ENCODE results near the gene ETV3. TPM values are rescaled to one million over a fixed set of nuclear protein-coding genes. Genes with fewer than 3 reads are reported as not detected.

The ETV3 gene
- total RNA-seq, 1 donor from 2014 or later: 14.6 TPM

DNA sequence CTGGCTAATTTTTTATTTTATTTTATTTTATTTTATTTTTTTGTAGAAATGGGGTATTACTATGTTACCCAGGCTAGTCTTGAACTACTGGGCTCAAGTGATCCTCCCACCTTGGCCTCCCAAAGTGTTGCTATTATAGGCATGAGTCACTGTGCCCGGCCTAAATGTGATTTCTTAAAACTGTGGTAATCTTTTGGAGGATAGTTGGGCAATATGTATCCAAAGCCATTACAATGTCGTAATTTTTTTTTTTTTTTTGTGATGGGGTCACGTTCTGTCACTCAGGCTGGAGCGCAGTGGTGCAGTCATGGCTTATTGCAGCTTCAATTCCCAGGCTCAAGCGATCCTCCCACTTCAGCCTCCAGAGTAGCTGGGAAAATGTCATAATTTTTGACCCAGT lies 52.8 kb downstream of the ETV3 start:
- H3K27me3 ChIP-seq (ENCODE audit: low read depth): no peaks in the 10 kb centered on the region
- TF ChIP-seq, protein P1, sequence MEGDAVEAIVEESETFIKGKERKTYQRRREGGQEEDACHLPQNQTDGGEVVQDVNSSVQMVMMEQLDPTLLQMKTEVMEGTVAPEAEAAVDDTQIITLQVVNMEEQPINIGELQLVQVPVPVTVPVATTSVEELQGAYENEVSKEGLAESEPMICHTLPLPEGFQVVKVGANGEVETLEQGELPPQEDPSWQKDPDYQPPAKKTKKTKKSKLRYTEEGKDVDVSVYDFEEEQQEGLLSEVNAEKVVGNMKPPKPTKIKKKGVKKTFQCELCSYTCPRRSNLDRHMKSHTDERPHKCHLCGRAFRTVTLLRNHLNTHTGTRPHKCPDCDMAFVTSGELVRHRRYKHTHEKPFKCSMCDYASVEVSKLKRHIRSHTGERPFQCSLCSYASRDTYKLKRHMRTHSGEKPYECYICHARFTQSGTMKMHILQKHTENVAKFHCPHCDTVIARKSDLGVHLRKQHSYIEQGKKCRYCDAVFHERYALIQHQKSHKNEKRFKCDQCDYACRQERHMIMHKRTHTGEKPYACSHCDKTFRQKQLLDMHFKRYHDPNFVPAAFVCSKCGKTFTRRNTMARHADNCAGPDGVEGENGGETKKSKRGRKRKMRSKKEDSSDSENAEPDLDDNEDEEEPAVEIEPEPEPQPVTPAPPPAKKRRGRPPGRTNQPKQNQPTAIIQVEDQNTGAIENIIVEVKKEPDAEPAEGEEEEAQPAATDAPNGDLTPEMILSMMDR (IDR thresholded peaks at IDR 0.05; ENCODE audit: borderline replicate concordance): no peak
- no peak overlapping the region for H3K4me3 ChIP-seq
- DNase-seq: no peak
- peaks cover 3% of the 10 kb centered on the region for H3K4me1 ChIP-seq
- no peaks in the 10 kb centered on the region for H3K9me3 ChIP-seq (replicated peaks)
- H3K27ac ChIP-seq (replicated peaks): no peak overlapping the region
- no peaks in the 10 kb centered on the region for H3K36me3 ChIP-seq
- intact Hi-C loops (cut with micrococcal nuclease): no loop called here

DNA sequence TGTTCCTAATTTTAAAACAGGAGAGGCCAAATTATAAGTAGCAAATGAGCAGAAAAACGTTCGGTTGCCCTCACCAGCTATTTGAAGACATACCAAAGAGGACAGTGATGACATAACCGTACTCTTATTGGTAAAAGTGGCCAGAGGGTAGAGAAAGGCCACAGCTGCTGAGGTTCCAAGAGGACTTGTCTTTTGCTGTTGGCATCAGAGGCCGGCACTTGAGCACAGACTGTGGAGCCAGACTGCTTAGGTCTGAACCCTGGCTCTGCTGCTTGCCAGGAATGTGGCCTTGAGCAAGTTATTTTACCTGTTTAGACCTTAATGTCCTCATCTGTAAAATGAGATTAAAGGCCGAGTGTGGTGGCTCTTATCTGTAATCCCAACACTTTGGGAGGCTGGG lies 53.5 kb downstream of the ETV3 start:
- no peak for DNase-seq

DNA sequence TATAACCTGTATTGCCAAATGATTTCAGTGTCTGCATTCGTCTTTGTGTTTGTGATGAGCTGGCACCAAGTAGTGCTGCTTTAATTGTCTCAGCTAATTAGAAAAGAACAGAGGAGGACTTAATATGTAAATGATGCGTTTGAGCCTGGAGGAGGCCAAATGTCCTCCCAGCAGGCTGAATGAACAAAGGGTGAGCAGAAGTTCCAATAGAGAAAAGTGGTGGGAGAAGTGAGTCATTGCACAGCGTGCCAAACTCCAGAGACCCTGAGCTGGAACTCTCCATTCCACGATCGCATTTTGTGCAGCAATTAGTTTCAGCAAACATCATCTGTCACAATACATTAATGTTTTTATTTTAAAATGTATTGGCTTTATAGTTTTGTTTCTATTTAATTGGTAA lies 56.5 kb downstream of the ETV3 start:
- no peak overlapping the region for H3K4me3 ChIP-seq
- no peak for DNase-seq
- H3K9me3 ChIP-seq (replicated peaks): no peaks in the 10 kb centered on the region
- TF ChIP-seq, protein P1 (IDR thresholded peaks at IDR 0.05; ENCODE audit: borderline replicate concordance): no peak
- H3K36me3 ChIP-seq: no peaks in the 10 kb centered on the region
- no peak overlapping the region for H3K27ac ChIP-seq (replicated peaks)
- no peaks in the 10 kb centered on the region for H3K4me1 ChIP-seq
- intact Hi-C loops (cut with micrococcal nuclease): no loop called here
- peaks cover 11% of the 10 kb centered on the region for H3K27me3 ChIP-seq (ENCODE audit: low read depth)

More for the DNA sequence above, 53.5 kb downstream of the ETV3 start:
- H3K36me3 ChIP-seq: no peaks in the 10 kb centered on the region
- no peak overlapping the region for H3K4me3 ChIP-seq
- H3K27me3 ChIP-seq (ENCODE audit: low read depth): peaks cover 5% of the 10 kb centered on the region
- intact Hi-C loops (cut with micrococcal nuclease): no loop called here
- H3K9me3 ChIP-seq (replicated peaks): no peaks in the 10 kb centered on the region
- no peak overlapping the region for H3K27ac ChIP-seq (replicated peaks)
- TF ChIP-seq, protein P1 (IDR thresholded peaks at IDR 0.05; ENCODE audit: borderline replicate concordance): no peak
- no peaks in the 10 kb centered on the region for H3K4me1 ChIP-seq

DNA sequence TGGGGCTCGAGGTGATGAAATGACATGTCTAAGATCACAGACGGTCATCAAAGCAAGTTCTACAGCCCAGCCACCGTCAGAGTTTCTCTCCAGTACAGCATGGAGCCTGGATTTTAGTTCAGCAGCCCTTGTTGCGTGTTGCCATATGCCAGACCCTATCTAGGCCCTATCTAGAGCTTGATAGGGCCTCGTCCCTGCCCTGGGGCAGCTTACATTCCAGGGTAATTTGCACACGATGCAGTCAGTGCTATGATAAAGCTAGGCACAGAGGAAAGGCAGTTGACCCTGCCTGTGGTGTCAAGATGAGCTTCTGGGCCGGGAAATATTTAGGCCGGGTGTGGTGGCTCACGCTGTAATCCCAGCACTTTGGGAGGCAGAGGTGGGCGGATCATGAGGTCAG lies 57.5 kb downstream of the ETV3 start:
- intact Hi-C loops (cut with micrococcal nuclease): no loop called here
- Histone ChIP-seq H3K4me1 (no peaks in the 10 kb centered on the region), H3K27ac (replicated peaks) (no peak overlapping the region), H3K27me3 (ENCODE audit: low read depth) (peaks cover 17% of the 10 kb centered on the region), H3K4me3 (no peak overlapping the region), H3K36me3 (no peaks in the 10 kb centered on the region), H3K9me3 (replicated peaks) (no peaks in the 10 kb centered on the region)
- TF ChIP-seq, protein P1 (IDR thresholded peaks at IDR 0.05; ENCODE audit: borderline replicate concordance): no peak
- no peak for DNase-seq

DNA sequence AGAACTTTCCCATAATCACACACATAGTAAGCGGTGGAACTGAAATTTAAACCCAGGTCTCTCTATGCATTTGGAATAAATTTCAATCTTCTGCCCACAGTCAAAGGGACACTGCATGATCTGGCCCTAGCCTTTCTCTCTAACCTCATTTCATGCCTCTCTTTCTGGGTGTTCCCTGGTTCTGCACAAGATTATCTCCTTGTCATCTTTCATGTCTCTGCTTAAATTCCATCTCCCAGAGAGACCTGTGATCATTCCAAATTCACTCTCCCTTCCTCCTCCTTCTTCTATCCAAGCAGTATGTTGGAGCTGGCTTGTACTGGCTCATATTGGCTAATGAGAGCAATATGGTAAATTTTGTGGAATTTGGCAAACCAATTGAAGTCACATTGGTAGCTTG lies 60.8 kb downstream of the ETV3 start:
- Histone ChIP-seq H3K4me3 (no peak overlapping the region), H3K4me1 (peaks cover 9% of the 10 kb centered on the region), H3K27ac (replicated peaks) (no peak overlapping the region), H3K36me3 (no peaks in the 10 kb centered on the region), H3K27me3 (ENCODE audit: low read depth) (peaks cover 30% of the 10 kb centered on the region), H3K9me3 (replicated peaks) (no peaks in the 10 kb centered on the region)
- no peak for DNase-seq
- TF ChIP-seq, protein P1 (IDR thresholded peaks at IDR 0.05; ENCODE audit: borderline replicate concordance): no peak
- intact Hi-C loops (cut with micrococcal nuclease): no loop called here
